HL-60 (cell line): ENCODE measurements around the gene LGR6.

ENCODE experiments used
- DNase-seq, 2 experiments: peaks; one replicate each; pipeline ENCODE4 v3.0.0-alpha.2; 2010 to 2020; ENCODE audit warnings: low read depth in 1 of 2, low spot score in 1 of 2
- H3K27ac ChIP-seq: fragments of 250-450 bp; sonication (Bioruptor Pico); replicated peaks from 2 replicates; pipeline ENCODE4 v1.5.1; 2020; ENCODE audit warnings: mild to moderate bottlenecking, moderate library complexity
- H3K27me3 ChIP-seq: fragments of 250-450 bp; sonication (Bioruptor Pico); 2 replicates; pipeline ENCODE4 v1.5.1; 2021; ENCODE audit warnings: mild to moderate bottlenecking, moderate library complexity; ENCODE audit not compliant: insufficient read depth, poor library complexity, severe bottlenecking
- H3K4me3 ChIP-seq: replicated peaks from 2 replicates; pipeline ENCODE4 v1.5.1; 2011; ENCODE audit warnings: mild to moderate bottlenecking, control low read depth, low read length; ENCODE audit not compliant: insufficient read depth
- GABPA ChIP-seq: IDR thresholded peaks from 2 replicates; pipeline ENCODE4 v1.6.1; 2012; ENCODE audit warnings: low read depth
- POLR2AphosphoS5 ChIP-seq: IDR thresholded peaks from 2 replicates; pipeline ENCODE4 v1.6.1; 2012; ENCODE audit warnings: low read depth
- SPI1 ChIP-seq: IDR thresholded peaks from 2 replicates; pipeline ENCODE4 v1.6.1; 2012; ENCODE audit warnings: low read depth, mild to moderate bottlenecking, borderline replicate concordance
- TF ChIP-seq, protein P1 (sequence below): IDR thresholded peaks from 2 replicates; pipeline ENCODE4 v1.6.1; 2012; ENCODE audit warnings: low read depth; ENCODE audit not compliant: insufficient replicate concordance
- TF ChIP-seq, protein P2 (sequence below): IDR thresholded peaks from one replicate; pipeline ENCODE4 v1.5.1; 2011; ENCODE audit warnings: low read length, control low read depth, inconsistent platforms; ENCODE audit not compliant: insufficient read depth

The LGR6 gene

DNA sequence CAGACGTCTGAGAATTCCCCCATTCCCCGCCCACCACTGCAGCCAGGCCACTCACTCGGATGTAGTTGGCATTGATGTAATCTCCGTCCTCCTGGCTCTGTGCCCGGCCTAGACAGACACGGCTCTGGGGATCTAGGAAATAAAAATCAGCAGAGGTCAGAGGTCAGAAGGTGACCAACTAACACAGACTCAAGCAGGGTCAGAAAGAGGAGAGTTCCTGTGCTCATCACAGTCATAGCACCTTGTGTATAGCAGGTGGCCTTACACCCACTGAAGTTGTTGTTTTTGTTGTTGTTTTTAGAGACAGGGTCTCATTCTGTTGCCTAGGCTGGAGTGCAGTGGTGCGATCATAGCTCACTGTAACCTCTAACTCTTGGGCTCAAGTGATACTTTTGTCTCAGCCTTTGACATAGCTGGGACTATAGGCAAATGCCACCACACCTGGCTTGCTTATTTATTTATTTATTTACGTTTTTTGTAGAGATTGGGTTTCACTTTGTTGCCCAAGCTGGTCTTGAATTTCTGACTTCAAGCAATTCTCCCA, 38.0 kb upstream of the LGR6 start:
- TF ChIP-seq GABPA (no peak), POLR2AphosphoS5 (no peak; the same call in 1 of the 2 replicates), SPI1 (no peak)
- TF ChIP-seq, protein P1, sequence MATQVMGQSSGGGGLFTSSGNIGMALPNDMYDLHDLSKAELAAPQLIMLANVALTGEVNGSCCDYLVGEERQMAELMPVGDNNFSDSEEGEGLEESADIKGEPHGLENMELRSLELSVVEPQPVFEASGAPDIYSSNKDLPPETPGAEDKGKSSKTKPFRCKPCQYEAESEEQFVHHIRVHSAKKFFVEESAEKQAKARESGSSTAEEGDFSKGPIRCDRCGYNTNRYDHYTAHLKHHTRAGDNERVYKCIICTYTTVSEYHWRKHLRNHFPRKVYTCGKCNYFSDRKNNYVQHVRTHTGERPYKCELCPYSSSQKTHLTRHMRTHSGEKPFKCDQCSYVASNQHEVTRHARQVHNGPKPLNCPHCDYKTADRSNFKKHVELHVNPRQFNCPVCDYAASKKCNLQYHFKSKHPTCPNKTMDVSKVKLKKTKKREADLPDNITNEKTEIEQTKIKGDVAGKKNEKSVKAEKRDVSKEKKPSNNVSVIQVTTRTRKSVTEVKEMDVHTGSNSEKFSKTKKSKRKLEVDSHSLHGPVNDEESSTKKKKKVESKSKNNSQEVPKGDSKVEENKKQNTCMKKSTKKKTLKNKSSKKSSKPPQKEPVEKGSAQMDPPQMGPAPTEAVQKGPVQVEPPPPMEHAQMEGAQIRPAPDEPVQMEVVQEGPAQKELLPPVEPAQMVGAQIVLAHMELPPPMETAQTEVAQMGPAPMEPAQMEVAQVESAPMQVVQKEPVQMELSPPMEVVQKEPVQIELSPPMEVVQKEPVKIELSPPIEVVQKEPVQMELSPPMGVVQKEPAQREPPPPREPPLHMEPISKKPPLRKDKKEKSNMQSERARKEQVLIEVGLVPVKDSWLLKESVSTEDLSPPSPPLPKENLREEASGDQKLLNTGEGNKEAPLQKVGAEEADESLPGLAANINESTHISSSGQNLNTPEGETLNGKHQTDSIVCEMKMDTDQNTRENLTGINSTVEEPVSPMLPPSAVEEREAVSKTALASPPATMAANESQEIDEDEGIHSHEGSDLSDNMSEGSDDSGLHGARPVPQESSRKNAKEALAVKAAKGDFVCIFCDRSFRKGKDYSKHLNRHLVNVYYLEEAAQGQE = no peak
- TF ChIP-seq, protein P2, sequence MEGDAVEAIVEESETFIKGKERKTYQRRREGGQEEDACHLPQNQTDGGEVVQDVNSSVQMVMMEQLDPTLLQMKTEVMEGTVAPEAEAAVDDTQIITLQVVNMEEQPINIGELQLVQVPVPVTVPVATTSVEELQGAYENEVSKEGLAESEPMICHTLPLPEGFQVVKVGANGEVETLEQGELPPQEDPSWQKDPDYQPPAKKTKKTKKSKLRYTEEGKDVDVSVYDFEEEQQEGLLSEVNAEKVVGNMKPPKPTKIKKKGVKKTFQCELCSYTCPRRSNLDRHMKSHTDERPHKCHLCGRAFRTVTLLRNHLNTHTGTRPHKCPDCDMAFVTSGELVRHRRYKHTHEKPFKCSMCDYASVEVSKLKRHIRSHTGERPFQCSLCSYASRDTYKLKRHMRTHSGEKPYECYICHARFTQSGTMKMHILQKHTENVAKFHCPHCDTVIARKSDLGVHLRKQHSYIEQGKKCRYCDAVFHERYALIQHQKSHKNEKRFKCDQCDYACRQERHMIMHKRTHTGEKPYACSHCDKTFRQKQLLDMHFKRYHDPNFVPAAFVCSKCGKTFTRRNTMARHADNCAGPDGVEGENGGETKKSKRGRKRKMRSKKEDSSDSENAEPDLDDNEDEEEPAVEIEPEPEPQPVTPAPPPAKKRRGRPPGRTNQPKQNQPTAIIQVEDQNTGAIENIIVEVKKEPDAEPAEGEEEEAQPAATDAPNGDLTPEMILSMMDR = no peak

DNA sequence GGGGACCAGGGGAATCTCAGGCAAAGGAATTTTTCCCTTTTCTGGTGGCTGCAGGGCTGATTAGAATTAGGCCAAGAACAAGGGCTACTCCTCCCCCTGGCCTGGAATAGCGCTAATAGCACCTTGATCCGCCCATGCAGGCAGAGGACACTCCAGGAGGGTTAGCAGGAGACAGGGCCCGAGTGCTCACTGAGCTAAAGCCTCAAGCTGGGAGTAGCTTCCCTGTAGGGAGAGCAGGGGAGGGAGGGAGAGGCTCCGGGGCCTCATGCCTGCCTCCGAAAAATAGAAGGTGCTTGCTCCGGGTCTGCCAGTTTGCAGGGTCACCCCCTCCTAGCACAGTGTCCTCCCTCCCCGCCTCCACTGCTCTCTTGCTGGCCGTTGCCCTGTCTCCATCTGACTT, 37.0 kb upstream of the LGR6 start:
- DNase-seq = no peak
- TF ChIP-seq POLR2AphosphoS5 (no peak; the same call in 1 of the 2 replicates), GABPA (no peak), SPI1 (no peak)
- TF ChIP-seq, protein P2 = no peak
- TF ChIP-seq, protein P1 = no peak
- Histone ChIP-seq H3K27me3 (no peaks in the 10 kb centered on the region), H3K4me3 (peak overlapping the region; percentile 56), H3K27ac (no peak overlapping the region; the same call in 1 of the 2 replicates)

More for the DNA sequence above, 38.0 kb upstream of the LGR6 start:
- H3K27me3 ChIP-seq = no peaks in the 10 kb centered on the region
- H3K27ac ChIP-seq = no peak overlapping the region; the same call in 1 of the 2 replicates
- peak in 1 of 2 experiments; percentile 45 for DNase-seq
- H3K4me3 ChIP-seq = no peak overlapping the region

DNA sequence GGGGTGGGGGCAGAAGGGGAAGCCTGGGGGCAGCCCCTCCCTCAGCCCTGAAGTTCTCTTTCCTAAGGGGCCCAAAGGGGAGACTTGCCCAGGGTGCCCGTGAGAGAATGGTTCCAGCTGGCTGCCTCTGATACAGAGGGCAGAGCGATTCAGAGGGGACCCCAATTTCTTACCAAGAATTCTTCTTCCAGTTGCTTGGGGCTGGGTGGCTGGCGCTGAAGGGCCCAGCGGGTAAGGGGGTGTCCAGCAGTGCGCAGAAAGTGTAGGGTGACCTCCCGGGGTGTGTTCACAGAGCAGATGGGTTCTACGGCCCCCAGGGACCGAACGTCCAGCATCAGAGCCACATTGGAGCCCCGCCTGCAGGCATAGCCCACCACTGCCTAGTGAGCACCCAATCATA, 35.7 kb upstream of the LGR6 start:
- Histone ChIP-seq H3K27me3 (no peaks in the 10 kb centered on the region), H3K27ac (peak overlapping the region; percentile 97), H3K4me3 (peak overlapping the region; percentile 56)
- no peak for DNase-seq
- TF ChIP-seq POLR2AphosphoS5 (no peak), GABPA (no peak), SPI1 (no peak)
- TF ChIP-seq, protein P2 = no peak
- TF ChIP-seq, protein P1 = no peak
